Left renal cortex interstitium (tissue), 4 donors: Measurements from ENCODE around the gene NANOS3. TPM values are rescaled to one million over a fixed set of nuclear protein-coding genes. Genes with fewer than 3 reads are reported as not detected.
"Not testable (repeated sequence)": the region's sequence is repeated elsewhere in the genome, so short reads cannot be mapped to it uniquely, and the experiment has no call there.

Source experiments
- DNase-seq, 4 donors: peaks; one replicate each; pipeline ENCODE4 v3.0.0-alpha.2; 2013; ENCODE audit warnings: low read depth in 4 of 4, low spot score in 2 of 4, missing footprints in 1 of 4
- polyA plus RNA-seq, 4 donors: library from polyadenylated mRNA; unstranded; fragments of 120-200 nt; gene quantifications; one replicate each; pipeline ENCODE4 v1.2.1, GENCODE V29; 2013; ENCODE audit not compliant: insufficient read length in 4 of 4

NANOS3 gene
- polyA plus RNA-seq, 4 donors = 1.1 to 2.8 (median 1.6) TPM

DNA sequence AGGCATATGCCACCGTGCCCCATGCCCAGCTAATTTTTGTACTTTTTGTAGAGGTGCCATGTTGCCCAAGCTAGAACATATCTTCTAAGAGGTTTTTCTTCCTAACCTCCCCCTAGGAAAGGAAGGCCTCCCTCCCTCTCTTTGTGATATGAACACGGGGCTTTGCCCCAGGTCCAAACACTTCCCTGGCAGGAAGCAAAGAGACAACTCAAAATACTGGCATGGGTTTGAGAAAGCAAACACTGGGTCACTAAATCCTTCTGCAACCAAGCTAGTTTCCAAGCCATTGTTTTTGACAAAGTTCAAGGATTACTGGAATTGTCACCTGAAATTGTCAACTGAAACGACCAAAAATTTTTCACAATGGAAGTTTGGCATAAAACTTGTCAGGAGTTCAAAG, 37.8 kb downstream of the NANOS3 start:
- no peak for DNase-seq

DNA sequence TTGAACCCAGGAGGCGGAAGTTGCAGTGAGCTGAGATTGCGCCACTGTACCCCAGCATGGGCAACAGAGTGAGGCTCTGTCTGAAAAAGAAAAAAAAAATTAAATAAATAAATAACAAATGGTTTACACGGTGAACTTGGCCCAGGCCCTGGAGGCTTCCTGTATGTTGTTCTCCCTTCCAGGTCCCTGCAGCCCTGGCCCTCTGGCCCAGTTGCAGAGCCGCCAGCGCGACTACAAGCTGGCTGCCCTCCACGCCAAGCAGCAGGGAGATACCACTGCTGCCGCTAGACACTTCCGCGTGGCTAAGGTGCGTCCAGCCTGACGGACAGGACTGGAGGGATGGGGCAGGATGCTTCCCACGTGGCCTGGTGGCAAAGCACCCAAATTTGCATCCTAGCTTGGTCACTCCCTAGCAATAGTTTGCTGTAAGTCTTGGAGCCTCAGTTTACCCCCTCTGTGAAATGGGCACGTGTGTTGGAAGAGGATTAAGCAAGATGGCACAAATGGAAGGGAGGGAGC, 41.0 kb downstream of the NANOS3 start:
- DNase-seq = no peak

DNA sequence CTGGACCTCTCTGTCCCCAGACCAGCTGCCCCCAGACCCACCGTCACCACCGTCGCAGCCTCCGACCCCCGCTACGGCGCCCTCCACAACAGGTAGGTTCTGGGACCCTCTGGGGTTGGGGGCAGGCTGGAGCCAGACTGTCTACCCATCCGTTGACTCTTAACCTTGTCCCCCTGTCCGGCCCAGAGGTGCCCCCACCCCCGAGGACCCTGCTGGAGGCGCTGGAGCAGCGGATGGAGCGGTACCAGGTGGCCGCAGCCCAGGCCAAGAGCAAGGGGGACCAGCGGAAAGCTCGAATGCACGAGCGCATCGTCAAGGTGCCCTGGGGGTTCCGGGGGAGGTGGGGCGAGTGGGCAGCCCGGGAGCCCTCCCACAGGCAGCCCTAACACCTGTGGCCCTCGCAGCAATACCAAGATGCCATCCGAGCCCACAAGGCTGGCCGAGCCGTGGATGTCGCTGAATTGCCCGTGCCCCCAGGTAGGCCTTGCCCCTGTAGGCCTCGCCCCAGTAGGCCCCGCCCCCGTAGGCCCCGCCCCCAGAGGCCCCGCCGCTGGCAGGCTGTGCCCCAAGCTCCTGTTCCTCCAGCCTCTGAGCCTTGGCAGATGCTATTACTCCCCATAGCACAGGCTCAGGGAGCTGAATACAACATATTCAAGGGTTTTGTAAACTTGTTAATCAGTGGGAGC, 41.9 kb downstream of the NANOS3 start:
- no peak for DNase-seq

DNA sequence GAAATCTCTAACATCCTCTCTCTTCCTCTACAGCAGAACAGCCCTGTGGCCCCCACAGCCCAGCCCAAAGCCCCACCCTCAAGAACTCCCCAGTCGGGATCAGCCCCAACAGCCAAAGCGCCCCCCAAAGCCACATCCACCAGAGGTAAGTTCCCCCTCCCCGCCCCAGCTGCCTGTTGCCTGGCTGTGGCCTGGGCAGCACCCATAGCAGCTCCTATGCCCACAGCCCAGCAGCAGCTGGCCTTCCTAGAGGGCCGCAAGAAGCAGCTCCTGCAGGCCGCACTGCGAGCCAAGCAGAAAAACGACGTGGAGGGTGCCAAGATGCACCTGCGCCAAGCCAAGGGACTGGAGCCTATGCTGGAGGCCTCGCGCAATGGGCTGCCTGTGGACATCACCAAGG, 43.6 kb downstream of the NANOS3 start:
- DNase-seq = no peak

DNA sequence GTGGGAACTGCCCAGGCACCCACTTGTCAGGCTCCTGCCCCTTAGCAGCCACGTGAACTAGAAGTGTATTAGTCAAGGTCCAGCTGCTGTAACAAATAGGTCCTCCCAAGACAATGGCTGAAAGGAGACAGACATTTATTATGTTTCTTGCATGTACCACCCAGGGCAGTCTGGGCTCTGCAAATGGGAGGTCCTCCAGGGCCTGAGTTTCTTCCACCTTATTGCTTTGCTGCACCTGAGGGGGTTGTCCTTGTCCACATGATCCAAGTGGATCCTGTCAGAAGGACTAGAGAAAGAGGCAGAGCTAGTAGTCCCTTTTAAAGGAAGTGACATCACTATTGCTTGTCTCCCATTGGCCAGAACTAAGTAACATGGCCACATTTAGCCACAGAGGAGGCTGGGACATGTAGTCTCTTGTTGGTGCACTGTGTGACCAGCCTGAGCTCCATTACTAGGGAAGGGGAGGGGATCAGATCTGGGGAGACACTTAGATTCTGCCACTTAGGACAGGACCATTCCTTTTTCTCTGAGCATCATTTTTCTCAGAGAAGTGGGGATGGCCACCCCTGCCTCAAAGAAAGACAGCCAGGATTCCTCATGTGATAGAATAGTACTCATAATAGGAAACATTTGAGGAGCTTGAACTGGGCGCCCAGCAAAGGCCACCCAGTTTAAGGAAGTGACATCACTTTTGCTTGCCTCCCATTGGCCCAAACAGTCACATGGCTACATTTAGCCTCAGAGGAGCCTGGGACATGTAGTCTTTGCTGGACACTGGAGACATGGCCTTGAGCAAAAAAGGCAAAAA, 44.2 kb downstream of the NANOS3 start:
- no peak for DNase-seq

DNA sequence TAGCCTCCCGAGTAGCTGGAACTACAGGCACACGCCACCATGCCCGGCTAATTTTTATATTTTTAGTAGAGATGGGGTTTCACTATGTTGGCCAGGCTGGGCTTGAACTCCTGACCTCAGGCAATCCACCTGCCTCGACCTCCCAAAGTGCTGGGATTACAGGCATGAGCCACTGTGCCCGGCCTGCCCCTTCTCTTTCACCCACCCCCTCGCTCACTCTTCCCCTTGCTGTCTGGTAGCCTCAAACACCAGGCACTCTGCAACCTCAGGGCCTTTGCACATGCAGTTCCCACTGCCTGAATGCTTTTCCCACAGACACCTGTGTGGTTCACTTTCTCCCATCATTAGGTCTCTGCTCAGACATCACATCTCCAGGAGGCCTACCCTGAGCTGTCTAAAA, 45.2 kb downstream of the NANOS3 start:
- DNase-seq = not testable (repeated sequence)

DNA sequence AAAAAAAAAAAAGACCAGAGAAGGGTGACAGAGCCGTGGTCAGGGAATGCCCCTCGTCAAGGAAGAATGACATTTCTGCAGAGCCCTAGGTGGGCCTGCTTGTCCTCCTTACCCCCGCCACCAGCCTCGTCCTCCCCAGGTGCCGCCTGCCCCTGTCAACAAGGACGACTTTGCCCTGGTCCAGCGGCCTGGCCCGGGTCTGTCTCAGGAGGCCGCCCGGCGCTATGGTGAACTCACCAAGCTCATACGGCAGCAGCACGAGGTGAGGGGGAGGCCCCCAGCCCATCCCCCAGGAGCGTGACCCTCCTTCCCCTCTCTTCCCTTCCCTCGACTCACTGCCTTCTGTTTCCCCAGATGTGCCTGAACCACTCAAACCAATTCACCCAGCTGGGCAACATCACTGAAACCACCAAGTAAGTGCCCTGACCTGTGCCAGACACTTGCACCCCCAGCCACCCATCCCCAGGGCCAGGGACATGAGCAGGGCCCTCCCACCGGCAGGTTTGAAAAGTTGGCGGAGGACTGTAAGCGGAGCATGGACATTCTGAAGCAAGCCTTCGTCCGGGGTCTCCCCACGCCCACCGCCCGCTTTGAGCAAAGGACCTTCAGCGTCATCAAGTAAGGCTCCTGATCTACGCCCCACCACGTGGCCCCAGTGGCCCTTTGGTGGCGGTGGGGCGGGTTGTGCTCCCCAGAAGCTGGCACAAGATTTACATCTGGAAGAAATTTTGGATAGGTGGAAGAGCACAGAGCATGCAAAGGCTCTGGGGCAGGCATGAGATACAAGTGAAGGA, 46.5 kb downstream of the NANOS3 start:
- no peak for DNase-seq

DNA sequence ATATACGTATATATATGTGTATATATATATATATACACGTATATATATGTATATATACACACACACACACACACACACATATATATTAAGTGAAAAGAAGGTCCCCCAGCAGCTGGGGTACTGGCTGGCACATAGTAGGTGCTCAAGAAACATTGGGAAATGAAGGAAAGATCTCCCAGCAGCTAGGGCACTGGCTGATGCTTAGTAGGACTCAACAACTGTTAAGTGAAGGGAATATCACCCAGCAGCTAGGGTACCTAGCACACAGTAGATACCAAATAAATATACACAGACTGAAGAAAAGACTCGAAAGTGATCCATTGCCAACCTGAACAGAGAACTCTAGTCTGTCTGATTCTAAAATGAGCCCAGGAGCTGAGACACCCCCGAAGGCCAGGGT, 49.1 kb downstream of the NANOS3 start:
- DNase-seq = no peak

DNA sequence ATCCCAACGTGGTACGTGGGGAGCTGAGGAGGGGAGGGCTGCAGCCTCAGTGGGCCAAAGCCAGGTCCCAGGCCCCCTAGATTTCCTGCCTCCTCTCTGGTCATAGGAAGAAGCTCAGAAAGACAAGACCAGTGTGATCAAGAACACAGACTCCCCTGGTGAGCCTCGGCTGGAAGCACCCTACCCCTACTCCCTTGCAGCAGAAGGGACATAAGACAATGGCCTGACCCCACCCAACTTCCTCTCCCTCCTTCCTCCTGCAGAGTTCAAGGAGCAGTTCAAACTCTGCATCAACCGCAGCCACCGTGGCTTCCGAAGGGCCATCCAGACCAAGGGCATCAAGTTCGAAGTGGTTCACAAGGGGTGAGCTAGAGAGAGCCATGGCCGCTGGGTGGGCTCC, 49.8 kb downstream of the NANOS3 start:
- no peak for DNase-seq

DNA sequence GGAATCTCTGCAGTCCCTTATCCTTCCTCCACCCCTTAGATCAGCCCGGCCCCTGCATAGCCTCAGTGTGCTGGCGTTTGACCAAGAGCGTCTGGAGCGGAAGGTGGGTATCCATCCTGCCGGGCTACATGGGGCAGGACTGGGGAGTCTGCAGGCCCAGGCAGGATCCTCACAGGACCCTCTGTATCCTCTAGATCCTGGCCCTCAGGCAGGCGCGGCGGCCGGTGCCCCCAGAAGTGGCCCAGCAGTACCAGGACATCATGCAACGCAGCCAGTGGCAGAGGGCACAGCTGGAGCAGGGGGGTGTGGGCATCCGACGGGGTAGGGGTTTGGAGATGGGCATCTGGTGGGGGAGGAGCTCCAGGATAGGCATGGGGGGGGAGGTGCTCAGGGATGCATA, 52.4 kb downstream of the NANOS3 start:
- no peak for DNase-seq

DNA sequence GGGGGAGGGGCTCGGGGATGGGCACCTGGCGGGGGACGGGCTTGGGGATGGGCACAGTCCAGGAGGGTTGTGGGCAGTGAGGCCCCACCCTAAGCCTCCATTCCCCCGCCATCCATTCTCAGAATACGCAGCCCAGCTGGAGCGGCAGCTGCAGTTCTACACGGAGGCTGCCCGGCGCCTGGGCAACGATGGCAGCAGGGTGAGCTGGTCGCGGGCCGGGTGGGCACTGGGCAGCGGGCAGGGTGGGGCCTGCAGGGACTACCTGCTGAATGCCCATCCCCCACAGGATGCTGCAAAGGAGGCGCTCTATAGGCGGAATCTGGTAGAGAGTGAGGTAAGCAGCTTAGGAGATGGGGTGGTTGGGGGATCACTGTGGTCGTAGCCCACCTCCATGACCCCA, 53.0 kb downstream of the NANOS3 start:
- DNase-seq = no peak

Other genes with a start within 250 kb of the NANOS3 start
- gene MRI1, start 112.6 kb upstream of the NANOS3 start, polyA plus RNA-seq = 10 to 100 TPM; 19.5 to 46.4 (median 30.7) TPM
- 100 to 1,000 TPM in 3 of 4 donors, 10 to 100 TPM in 1; 97.5 to 149 (median 126) TPM for gene C19orf53, start 102.7 kb upstream of the NANOS3 start, polyA plus RNA-seq
- 10 to 100 TPM in 2 of 4 donors, 1 to 10 TPM in 2; 5.1 to 13.6 (median 9.8) TPM for gene ZSWIM4, start 81.7 kb upstream of the NANOS3 start, polyA plus RNA-seq
- 1 to 10 TPM; 4.1 to 9.6 (median 6.0) TPM for gene BRME1, start 29.0 kb downstream of the NANOS3 start, polyA plus RNA-seq
- gene CC2D1A, start 29.1 kb downstream of the NANOS3 start, polyA plus RNA-seq = 10 to 100 TPM; 19.3 to 45.6 (median 33.4) TPM
- 1 to 10 TPM in 3 of 4 donors, under 1 TPM in 1; 0.93 to 1.8 (median 1.3) TPM for gene PODNL1, start 61.3 kb downstream of the NANOS3 start, polyA plus RNA-seq
- gene DCAF15, start 75.4 kb downstream of the NANOS3 start, polyA plus RNA-seq = 10 to 100 TPM; 27.8 to 47.9 (median 40.1) TPM
- gene RFX1, start 129.2 kb downstream of the NANOS3 start, polyA plus RNA-seq = 10 to 100 TPM in 3 of 4 donors, 1 to 10 TPM in 1; 9.0 to 18.5 (median 15.2) TPM
- not detected for gene RLN3, start 151.0 kb downstream of the NANOS3 start, polyA plus RNA-seq
- 1 to 10 TPM; 5.7 to 8.4 (median 7.8) TPM for gene IL27RA, start 154.6 kb downstream of the NANOS3 start, polyA plus RNA-seq
- 10 to 100 TPM; 18.7 to 36.9 (median 26.6) TPM for gene PALM3, start 184.9 kb downstream of the NANOS3 start, polyA plus RNA-seq
- 10 to 100 TPM in 1 of 4 donors, 1 to 10 TPM in 3; 6.2 to 10.1 (median 8.0) TPM for gene MISP3, start 195.7 kb downstream of the NANOS3 start, polyA plus RNA-seq
- gene C19orf67, start 208.6 kb downstream of the NANOS3 start, polyA plus RNA-seq = under 1 TPM in 2 of 4 donors, not detected in 2; 0.10 to 0.16 TPM
- gene SAMD1, start 213.6 kb downstream of the NANOS3 start, polyA plus RNA-seq = 10 to 100 TPM; 33.4 to 63.7 (median 53.0) TPM
- gene PRKACA, start 240.6 kb downstream of the NANOS3 start, polyA plus RNA-seq = 100 to 1,000 TPM in 1 of 4 donors, 10 to 100 TPM in 3; 91.0 to 107 (median 93.6) TPM